ENCODE data around the gene DENND1A. TPM values are rescaled to one million over a fixed set of nuclear protein-coding genes. Genes with fewer than 3 reads are reported as not detected.

Gene DENND1A
- total RNA-seq, 4 donors from 2014 or later, result 20.9 to 33.6 (median 23.7) TPM

DNA sequence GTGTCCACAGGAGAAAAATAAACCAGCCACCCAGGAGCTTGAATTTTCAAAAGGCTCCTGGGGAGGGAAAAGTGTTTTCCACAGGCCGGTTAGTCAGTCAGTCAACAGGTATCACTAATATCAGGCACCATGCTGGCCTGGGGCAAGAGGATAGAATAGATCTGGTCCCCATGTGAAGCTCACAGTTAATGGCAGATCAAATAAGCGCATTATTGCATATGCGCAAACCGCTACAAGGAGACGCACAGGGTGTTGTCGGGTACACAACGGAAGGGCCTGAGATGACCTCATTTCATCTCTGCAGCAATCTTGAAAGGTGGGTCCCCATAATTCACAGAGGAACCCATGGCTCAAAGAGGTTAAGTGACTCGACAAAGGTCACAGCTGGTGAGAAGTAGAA lies 313.2 kb downstream of the DENND1A start:
- WGBS, 2 donors (ENCODE audit: low coverage in 1 of 2), result 96 to 100% methylated on average over 4 to 7 of the region's 8 CpGs
- peaks cover 0 to 2% (median 0%) of the 10 kb centered on the region in 3 donors for H3K4me1 ChIP-seq

DNA sequence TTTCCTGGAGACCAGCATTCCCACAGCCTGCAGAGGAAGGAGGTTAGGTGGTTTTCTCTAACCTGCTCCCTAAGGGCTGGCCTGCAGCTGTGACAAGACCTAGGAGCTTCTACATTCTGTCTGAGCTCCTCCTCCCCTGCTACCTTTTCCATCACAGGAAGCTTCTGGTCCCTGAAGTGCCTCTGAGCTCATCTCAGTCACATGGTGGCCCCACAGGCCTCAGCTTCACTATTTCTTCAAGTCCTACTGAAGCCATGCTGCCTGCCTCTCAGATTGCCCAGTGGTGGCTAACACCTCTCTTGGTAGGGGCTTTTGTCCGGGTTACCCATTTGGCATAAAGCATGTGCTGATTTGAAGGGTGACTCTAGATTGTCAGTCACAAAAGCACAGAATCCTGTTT lies 314.5 kb downstream of the DENND1A start:
- no peak for ATAC-seq
- no peaks in the 10 kb centered on the region for H3K27me3 ChIP-seq
- no peaks in the 10 kb centered on the region for H3K9me3 ChIP-seq
- no peaks in the 10 kb centered on the region for H3K36me3 ChIP-seq
- H3K27ac ChIP-seq, result no peak overlapping the region
- WGBS, 2 donors (ENCODE audit: low coverage in 1 of 2), result no CpG with 5 or more reads among the region's 1 CpG
- peaks cover 0 to 6% (median 4%) of the 10 kb centered on the region in 3 donors for H3K4me1 ChIP-seq
- no peak overlapping the region for H3K4me3 ChIP-seq
- TF ChIP-seq, protein P1, sequence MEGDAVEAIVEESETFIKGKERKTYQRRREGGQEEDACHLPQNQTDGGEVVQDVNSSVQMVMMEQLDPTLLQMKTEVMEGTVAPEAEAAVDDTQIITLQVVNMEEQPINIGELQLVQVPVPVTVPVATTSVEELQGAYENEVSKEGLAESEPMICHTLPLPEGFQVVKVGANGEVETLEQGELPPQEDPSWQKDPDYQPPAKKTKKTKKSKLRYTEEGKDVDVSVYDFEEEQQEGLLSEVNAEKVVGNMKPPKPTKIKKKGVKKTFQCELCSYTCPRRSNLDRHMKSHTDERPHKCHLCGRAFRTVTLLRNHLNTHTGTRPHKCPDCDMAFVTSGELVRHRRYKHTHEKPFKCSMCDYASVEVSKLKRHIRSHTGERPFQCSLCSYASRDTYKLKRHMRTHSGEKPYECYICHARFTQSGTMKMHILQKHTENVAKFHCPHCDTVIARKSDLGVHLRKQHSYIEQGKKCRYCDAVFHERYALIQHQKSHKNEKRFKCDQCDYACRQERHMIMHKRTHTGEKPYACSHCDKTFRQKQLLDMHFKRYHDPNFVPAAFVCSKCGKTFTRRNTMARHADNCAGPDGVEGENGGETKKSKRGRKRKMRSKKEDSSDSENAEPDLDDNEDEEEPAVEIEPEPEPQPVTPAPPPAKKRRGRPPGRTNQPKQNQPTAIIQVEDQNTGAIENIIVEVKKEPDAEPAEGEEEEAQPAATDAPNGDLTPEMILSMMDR (IDR thresholded peaks at IDR 0.05), result no peak
- TF ChIP-seq POLR2A (IDR thresholded peaks at IDR 0.05), result no peak
- no peak for TF ChIP-seq EP300 (IDR thresholded peaks at IDR 0.05)
- TF ChIP-seq POLR2AphosphoS5 (IDR thresholded peaks at IDR 0.05), result no peak

More for the DNA sequence above, 313.2 kb downstream of the DENND1A start:
- TF ChIP-seq, protein P1 (IDR thresholded peaks at IDR 0.05), result no peak
- TF ChIP-seq EP300 (IDR thresholded peaks at IDR 0.05), result no peak
- no peak for TF ChIP-seq POLR2A (IDR thresholded peaks at IDR 0.05)
- no peak for TF ChIP-seq POLR2AphosphoS5 (IDR thresholded peaks at IDR 0.05)
- no peak for ATAC-seq
- H3K27me3 ChIP-seq, result no peaks in the 10 kb centered on the region
- H3K27ac ChIP-seq, result no peak overlapping the region
- H3K36me3 ChIP-seq, result no peaks in the 10 kb centered on the region
- H3K9me3 ChIP-seq, result no peaks in the 10 kb centered on the region
- H3K4me3 ChIP-seq, result no peak overlapping the region

DNA sequence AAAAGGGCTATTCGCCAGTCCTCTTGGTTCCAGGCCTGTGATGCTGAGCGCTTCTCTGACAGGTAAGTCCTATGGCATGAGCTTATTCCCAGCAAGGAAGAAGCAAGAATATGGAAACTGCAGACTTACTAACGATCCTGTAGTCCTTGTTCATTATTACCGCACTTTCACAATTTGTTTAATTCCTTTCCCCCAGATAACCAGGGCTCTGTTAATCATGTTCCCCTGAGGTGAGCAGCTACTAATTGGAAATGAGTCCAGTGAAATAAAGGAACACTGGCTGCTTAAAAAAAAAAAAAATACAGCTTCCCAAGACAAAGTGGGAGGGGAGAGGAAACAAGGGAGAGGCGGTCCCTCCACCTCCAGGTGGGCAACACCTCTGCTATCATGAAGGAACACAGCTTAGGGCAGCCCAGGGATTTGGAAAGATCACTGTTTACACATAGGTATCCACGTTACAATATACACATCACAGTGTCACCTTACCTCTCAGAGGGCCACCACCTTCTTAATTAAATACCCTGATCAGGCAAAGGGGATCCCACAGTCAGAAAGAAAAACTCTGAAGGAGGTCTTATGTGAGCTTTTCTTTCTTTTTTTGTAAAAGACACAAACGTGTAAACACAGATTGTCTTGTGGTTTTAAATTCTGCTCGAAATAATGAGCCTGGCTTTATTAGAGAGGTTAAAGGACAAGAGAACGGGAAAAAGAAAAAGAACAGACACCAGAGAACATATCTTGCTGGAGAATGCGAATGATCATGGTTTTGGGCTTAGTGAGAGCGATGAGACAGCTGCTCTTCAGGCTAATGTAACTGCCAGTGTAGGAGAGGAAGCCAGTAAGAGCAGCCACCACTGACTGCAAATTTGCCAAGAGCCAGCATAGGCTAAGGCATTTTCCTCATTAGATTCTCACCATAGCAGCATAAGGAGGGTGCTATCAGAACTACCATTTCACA lies 315.3 kb downstream of the DENND1A start:
- no peaks in the 10 kb centered on the region for H3K27me3 ChIP-seq
- WGBS, 2 donors (ENCODE audit: low coverage in 1 of 2), result 84 to 93% methylated on average over 7 to 11 of the region's 11 CpGs
- H3K36me3 ChIP-seq, result no peaks in the 10 kb centered on the region
- H3K4me3 ChIP-seq, result no peak overlapping the region
- no peak for ATAC-seq
- H3K9me3 ChIP-seq, result no peaks in the 10 kb centered on the region
- H3K4me1 ChIP-seq, result peaks cover 0 to 6% (median 4%) of the 10 kb centered on the region in 3 donors
- TF ChIP-seq EP300 (IDR thresholded peaks at IDR 0.05) (no peak), POLR2AphosphoS5 (IDR thresholded peaks at IDR 0.05) (no peak), POLR2A (IDR thresholded peaks at IDR 0.05) (no peak)
- TF ChIP-seq, protein P1 (IDR thresholded peaks at IDR 0.05), result no peak
- H3K27ac ChIP-seq, result no peak overlapping the region

DNA sequence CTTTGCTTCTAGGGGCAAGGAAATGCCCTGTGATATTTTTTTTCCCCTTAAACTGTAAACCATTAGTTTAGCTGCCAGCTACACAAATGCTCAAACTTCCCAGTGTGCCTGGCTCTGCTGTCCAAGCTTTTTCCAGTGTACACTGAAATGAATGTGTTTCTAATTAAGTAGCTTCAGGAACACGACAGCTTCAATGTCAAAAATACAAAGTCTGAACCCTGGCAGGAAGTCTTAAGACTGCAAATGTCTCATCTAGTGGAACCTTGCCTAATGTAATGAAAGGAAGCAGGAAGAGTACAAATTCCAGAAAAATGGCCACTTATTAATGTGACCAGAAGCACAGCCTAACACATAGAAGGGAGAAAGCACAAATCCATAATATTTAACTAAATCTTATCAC lies 318.7 kb downstream of the DENND1A start:
- Histone ChIP-seq H3K27ac (no peak overlapping the region), H3K4me3 (no peak overlapping the region), H3K36me3 (peaks cover 0 to 14% of the 10 kb centered on the region in 2 donors), H3K9me3 (no peaks in the 10 kb centered on the region), H3K27me3 (no peaks in the 10 kb centered on the region), H3K4me1 (peaks cover 0 to 6% (median 4%) of the 10 kb centered on the region in 3 donors)
- TF ChIP-seq EP300 (IDR thresholded peaks at IDR 0.05), result no peak
- TF ChIP-seq, protein P1 (IDR thresholded peaks at IDR 0.05), result no peak
- no peak for TF ChIP-seq POLR2AphosphoS5 (IDR thresholded peaks at IDR 0.05)
- no peak for TF ChIP-seq POLR2A (IDR thresholded peaks at IDR 0.05)
- no peak for ATAC-seq
- WGBS, 2 donors (ENCODE audit: low coverage in 1 of 2), result 43% methylated on average over 1 of the region's 1 CpG; no CpG with 5 or more reads in 1 of the 2 donors
